DMS79 treated with DMSO at 0.1 percent for 48 hours (cell line): ENCODE measurements around the gene SRGAP2B.
"Not testable (repeated sequence)": the region's sequence is repeated elsewhere in the genome, so short reads cannot be mapped to it uniquely, and the experiment has no call there.

Experiments used
- DNase-seq: peaks from one replicate; lab custom pipeline; 2025; lab: John Stamatoyannopoulos, UW

SRGAP2B gene

DNA sequence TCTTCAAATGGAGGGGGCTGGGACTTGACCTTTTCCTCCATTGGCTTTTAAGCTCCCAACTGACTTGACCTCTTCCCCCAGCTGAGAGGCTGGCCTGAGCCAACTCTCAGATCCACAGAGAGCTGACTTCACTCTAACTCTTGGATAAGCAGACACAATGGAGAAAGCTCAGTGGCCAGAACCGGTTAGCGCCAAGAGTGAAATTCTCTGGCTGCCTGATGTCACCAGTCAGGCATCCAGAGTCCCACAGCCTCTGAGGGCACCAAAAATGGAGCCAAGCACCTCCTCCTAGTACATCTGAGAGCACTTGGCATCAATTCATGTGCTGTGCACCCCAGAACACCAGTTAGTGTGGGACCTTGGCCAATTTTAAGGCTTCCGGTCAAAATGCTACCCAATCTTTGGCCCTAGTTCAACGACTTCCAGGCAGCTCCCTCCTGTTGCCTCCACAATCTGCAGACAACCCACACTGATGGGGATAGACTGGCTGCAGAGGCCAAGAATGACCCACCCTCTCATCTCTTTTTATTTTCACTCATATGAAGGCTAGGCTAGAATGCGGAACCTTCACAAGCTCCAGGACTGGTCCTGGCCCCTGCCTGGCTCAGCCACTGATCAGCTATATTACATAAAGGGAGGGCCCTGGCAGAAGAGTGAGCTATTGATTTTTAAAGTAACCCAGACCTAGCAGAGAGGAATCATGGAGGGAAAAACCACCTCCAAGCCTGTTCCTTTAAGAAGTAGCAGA is 200.5 kb downstream of the SRGAP2B start:
- DNase-seq, result not testable (repeated sequence)

DNA sequence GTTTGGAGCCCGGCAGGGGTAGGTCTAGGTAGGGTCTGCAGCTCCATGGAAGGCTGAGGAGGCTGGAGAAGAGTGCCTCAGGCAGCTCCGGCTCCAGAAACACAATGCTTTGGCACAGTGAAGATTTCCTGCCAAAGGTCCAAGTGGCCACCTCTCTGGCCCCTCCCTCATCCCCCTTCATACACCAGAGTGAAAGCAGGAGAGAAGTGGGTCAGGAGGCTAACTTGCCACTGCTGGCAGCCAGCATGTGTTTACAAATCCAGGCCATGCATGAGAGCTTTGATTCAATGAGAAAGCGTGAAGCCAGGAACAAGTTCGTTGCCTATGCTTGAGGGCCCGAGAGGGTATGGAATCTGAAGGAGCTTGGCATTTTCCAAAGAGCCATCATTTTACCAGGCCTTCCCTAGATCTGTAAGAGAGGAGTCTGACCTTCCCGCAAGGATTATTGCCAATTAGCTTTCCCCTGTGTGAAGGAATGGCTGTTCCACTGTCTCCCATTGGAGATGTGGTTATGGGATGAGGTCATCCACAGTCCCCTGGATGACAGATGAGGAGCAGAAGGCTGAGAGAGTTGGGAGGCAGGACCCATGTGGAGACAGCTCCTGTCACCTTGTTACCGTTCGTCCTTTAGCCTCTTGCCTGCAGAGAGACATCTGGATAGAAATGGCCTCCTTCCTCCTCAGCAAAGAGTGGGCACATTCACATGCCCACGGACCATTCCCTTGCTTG is 201.3 kb downstream of the SRGAP2B start:
- DNase-seq, result not testable (repeated sequence)

DNA sequence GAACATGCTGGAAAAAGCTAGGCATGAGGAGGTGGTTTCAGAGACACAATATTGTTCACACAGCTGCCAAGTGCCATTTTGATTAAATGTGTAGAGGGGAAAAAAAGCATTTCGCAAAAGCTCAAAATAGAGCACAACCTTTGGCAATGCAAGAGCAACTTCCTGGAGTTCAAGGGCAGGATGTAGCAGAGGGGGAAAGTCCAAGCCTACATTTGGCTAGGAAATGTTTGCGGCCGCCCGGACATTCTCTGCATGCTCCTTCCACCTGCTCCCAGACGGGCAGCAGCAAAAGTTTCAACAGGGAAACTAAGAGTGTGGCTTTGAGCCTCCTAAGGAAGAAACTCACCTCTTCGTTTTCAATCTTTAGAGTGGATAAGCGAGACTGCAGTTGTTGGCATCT is 202.1 kb downstream of the SRGAP2B start:
- DNase-seq, result not testable (repeated sequence)

GRCh38 chr1:144889450-144890115 is 205.5 kb downstream of the SRGAP2B start:
- not testable (repeated sequence) for DNase-seq

DNA sequence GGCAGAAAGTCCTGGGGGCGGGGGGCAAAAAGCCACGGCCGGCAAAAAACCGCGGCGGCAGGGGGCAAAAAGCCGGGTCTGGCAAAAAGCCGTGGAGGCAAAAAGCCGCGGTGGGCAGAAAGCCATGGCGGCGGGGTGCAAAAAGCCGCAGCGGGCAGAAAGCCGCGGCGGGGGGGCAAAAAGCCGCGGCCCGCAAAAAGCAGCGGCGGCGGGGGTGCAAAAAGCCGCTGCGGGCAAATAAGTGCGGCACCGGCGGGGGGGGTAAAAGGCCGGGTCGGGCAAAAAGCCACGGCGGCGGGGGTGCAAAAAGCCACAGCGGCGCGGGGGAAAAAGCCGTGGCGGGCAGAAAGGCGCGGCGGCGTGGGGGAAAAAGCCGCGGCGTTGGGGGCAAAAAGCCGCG is 212.1 kb downstream of the SRGAP2B start:
- not testable (repeated sequence) for DNase-seq

DNA sequence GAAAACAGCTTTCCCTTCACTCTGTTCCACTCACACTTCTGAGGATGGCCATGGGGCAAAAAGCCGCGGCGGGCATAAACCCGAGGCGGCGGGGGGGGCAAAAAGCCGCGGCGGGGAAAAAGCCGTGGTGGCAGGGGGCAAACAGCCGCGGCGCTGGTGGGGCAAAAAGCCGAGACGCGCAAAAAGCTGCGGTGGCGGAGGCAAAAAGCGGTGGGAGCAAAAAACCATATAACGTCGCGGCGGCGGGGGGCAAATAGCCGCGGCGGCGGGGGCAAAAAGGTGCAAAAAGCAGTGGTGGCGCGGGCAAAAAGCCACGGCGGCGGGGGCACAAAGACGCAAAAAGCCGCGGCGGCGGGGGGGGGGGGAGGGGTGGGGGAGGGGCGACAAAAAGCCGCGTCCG is 212.8 kb downstream of the SRGAP2B start:
- DNase-seq, result not testable (repeated sequence)

DNA sequence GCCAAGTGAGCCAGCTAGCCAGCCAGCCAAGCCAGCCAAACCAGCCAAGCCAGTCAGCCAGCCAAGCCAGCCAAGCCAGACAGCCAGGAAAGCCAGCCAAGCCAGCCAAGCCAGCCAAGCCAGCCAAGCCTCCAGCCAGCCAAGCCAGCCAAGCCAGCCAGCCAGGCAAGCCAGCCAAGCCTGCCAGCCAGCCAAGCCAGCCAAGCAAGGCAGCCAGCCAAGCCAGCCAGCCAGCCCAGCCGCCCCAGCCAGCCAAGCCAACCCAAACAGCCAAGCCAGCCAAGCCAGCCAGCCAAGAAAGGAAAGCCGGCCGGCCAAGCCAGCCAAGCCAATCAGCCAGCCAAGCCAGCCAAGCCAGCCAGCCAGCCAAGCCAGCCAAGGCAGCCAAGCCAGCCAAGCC is 236.5 kb downstream of the SRGAP2B start:
- DNase-seq, result not testable (repeated sequence)
